HG02943 (cell line): ENCODE results near the gene ASXL1.
A peak's percentile ranks its signal among the peaks of the same experiment; 100 is the strongest.
"Not testable (repeated sequence)": the region's sequence is repeated elsewhere in the genome, so short reads cannot be mapped to it uniquely, and the experiment has no call there.

Experiments
- ATAC-seq: cut with Tn5 transposase; IDR thresholded peaks from one replicate; pipeline ENCODE4 v1.9.1; 2021; ENCODE audit warnings: mild to moderate bottlenecking, low read depth, moderate library complexity; ENCODE audit not compliant: unreplicated experiment

The ASXL1 gene

GRCh38 chr20:32357869-32358631, at the start of gene ASXL1:
Gene ASXL1, plus strand, starts transcription at chr20:32358331. Its CDS starts 445 bp downstream, at chr20:32358776.
- peak; percentile 80 for ATAC-seq

DNA sequence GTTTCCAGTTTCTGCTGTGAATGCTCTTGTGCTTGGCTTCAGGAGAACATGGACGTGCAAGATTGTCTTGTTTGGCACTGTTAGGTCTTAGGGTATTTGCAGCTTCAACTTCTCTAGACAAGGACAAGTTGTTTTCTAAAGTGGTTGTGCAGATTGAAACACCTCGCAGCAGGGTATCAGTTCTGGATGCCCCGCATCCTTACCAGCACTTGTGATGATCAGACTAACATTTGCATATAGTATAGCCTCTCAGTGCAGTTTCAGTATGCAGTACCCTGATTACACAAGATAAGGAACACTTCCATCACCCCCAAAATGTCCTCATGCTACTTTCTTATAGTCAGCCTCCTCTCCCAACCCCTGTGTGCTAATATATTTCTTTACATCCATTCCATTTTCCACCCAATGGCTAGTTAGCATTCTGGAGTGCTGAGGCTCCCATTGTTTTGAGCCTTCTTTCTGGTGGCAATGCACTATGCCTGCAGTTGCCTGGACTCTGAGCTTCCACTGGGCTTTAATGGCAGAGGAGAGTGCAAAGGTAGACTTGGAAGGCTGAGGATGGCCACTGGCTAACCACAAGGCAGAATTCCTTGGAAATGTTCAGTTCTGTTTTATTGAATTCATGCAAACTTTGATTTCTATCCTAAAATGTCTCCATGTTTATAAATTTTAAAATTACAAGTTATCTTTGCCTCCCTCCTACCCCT, 45.3 kb upstream of the ASXL1 start:
- ATAC-seq = no peak

- no peak for ATAC-seq
These were observed 43.4 kb upstream of the ASXL1 start for GRCh38 chr20:32314768-32315167.

GRCh38 chr20:32315399-32315798, 42.7 kb upstream of the ASXL1 start:
- ATAC-seq = no peak

DNA sequence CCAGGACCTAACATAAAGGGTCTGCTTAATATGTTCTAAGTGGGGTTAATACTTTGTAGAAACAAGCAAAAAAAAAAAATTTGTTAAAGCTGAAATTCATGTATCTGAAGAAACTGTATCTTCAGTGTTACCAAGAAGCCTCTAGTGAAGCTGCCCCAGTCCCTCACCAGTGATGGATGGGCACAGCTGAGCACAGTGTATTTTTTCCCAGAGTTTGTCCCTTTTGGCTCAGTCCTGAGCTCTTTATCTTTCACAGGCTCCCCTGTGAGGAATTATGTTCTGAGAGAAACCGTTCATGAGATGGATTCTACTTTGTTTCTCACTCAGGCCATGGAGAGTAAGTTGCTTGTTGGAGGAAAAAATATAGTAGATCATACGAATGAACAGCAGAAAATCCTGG, 42.2 kb upstream of the ASXL1 start:
- ATAC-seq = no peak

- ATAC-seq = no peak
These were observed 41.5 kb upstream of the ASXL1 start for GRCh38 chr20:32316667-32317066.

GRCh38 chr20:32319100-32319499, 39.0 kb upstream of the ASXL1 start:
- ATAC-seq = no peak

- ATAC-seq = no peak
These were observed 37.8 kb upstream of the ASXL1 start for GRCh38 chr20:32320305-32320704.

DNA sequence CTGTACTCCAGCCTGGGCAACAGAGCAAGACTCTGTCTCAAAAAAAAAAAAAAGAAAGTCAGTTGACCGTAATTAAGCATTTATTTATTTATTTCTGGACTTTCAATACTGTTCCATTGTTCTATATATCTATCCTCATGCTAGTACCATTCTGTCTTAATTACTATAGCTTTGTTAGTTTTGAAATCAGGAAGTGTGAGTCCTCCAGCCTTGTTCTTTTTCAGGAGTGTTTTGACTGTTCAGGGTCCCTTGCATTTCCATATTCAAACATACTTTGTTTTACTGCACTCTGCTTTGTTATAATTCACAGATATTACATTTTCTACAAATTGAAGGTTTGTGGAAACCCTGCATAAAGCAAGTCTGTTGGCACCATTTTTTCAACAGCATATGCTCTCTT, 36.7 kb upstream of the ASXL1 start:
- no peak for ATAC-seq

DNA sequence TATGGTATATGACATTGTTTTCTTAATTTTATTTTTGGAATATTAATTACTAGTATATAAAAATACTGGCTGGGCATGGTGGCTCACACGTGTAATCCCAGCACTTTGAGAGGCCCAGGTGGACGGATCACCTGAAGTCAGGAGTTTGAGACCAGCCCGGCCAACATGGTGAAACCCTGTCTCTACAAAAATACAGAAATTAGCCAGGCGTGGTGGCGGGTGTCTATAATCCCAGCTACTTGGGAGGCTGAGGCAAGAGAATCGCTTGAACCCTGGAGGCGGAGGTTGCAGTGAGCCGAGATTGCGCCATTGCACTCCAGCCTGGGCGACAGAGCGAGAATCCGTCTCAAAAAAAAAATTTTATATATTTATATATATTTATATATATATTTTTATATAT, 35.9 kb upstream of the ASXL1 start:
- not testable (repeated sequence) for ATAC-seq

DNA sequence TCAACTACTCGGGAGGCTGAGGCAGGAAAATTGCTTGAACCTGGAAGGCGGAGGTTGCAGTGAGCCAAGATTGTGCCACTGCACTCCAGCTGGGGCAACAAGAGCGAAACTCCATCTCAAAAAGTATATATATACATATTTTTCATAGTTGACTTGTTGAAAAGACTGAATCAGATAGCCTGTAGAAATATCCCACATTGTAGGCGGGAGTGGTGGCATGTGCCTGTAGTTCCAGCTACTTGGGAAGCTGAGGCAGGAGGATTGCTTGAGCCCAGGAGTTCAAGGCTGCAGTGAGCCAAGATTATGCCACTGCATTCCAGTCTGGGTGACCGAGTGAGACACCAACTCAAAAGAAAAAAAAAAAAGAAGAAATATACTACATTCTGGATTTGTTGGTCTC, 34.4 kb upstream of the ASXL1 start:
- ATAC-seq = not testable (repeated sequence)

- no peak for ATAC-seq
These were observed 32.2 kb upstream of the ASXL1 start for GRCh38 chr20:32325706-32326503.

DNA sequence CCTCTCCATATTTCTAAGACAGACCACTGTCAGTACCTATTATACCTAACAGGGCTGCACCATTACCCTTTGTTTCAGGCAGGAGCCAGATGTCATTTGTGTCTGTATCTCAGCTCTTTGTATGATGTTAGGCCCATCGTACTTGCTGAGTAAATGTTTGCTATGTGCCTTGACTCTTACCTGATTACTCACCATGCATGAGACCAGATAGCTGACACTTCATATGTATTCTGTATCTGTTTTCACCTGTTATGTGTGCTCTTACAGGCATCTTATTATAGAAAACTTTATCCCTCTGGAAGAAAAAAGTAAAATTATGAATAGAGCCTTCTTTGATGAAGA, 31.7 kb upstream of the ASXL1 start:
- ATAC-seq = no peak

DNA sequence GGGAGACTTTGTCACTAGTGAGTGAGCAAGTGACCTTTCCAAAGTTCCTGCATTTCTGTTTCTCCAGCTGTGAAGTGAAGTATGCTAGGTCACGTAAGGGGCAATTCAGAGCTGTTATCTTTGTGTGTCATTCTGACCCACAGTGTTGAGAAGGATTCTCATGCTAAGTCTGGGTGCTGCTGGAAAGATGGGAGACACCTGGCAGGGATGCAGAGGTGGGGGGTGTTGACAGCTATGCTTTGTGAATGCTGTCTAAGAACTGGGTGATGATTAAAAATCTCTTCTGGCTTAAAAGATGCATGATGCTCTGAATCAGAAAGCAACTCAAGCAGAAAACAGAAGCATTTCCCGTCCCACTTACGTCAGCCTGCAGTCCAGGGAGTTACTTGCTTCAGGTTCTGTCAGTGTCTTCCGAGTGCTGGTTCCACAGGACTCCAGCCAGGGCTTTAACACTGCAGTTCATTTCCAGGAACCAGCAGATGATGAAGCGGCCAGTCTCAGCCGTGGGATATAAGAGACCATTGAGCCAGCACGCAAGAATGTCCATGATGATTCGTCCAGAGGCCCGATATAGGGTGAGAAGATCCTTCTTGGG, 30.9 kb upstream of the ASXL1 start:
- ATAC-seq = no peak

- ATAC-seq = no peak
These were observed 28.1 kb upstream of the ASXL1 start for GRCh38 chr20:32329817-32330554.

DNA sequence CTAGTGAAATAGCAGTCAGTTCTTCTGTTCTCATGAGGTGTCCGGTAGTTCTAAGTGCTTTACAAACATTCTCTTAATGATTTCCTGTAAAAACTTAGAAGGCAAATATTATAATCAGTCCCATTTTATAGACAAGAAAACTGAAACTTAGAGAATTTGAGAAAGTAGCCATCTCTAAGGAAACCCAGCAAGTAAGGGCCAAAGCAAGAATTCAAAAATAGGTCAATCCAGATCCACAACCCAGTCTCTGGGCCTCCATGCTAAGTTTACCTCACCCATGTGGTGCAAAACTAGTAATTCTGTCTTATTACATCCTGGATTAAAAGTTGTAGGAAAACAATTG, 27.6 kb upstream of the ASXL1 start:
- ATAC-seq = no peak

GRCh38 chr20:32332614-32333013, 25.5 kb upstream of the ASXL1 start:
- no peak for ATAC-seq

GRCh38 chr20:32333181-32333987, 24.7 kb upstream of the ASXL1 start:
- no peak for ATAC-seq

GRCh38 chr20:32333988-32334885, 23.9 kb upstream of the ASXL1 start:
- no peak for ATAC-seq
